HEK293 (cell line): ENCODE results near the gene IGF2BP1.

ENCODE experiments used
- BCL11A ChIP-seq: fragments of 450-650 bp; formaldehyde crosslinking; IDR thresholded peaks from 2 replicates; pipeline ENCODE4 v1.5.1; 2016; ENCODE audit warnings: low read depth, missing biosample characterization, missing genetic modification characterization
- GLIS2 ChIP-seq: fragments of 450-650 bp; formaldehyde crosslinking; IDR thresholded peaks from 2 replicates; pipeline ENCODE4 v1.5.1; 2016; ENCODE audit warnings: missing biosample characterization, missing genetic modification characterization
- IKZF3 ChIP-seq: fragments of 450-650 bp; IDR thresholded peaks from 2 replicates; pipeline ENCODE4 v1.5.0; 2018; ENCODE audit warnings: missing biosample characterization, mild to moderate bottlenecking, missing genetic modification characterization, moderate library complexity
- OSR2 ChIP-seq: fragments of 450-650 bp; formaldehyde crosslinking; IDR thresholded peaks from 2 replicates; pipeline ENCODE4 v1.5.1; 2016; ENCODE audit warnings: missing biosample characterization, missing genetic modification characterization
- OVOL3 ChIP-seq: fragments of 450-650 bp; formaldehyde crosslinking; IDR thresholded peaks from 2 replicates; pipeline ENCODE4 v1.5.1; 2016; ENCODE audit warnings: missing biosample characterization, missing genetic modification characterization
- SP2 ChIP-seq: fragments of 450-650 bp; formaldehyde crosslinking; IDR thresholded peaks from 2 replicates; pipeline ENCODE4 v1.5.1; 2016; ENCODE audit warnings: missing biosample characterization, missing genetic modification characterization
- SP3 ChIP-seq: fragments of 450-650 bp; formaldehyde crosslinking; IDR thresholded peaks from 2 replicates; pipeline ENCODE4 v1.5.1; 2016; ENCODE audit warnings: missing biosample characterization, missing genetic modification characterization
- ZNF10 ChIP-seq: fragments of 450-650 bp; formaldehyde crosslinking; IDR thresholded peaks from 2 replicates; pipeline ENCODE4 v1.5.1; 2017; ENCODE audit warnings: missing biosample characterization, missing genetic modification characterization
- ZNF169 ChIP-seq: fragments of 450-650 bp; formaldehyde crosslinking; IDR thresholded peaks from 2 replicates; pipeline ENCODE4 v1.5.1; 2016; ENCODE audit warnings: missing biosample characterization, missing genetic modification characterization
- ZNF211 ChIP-seq: fragments of 450-650 bp; formaldehyde crosslinking; IDR thresholded peaks from 2 replicates; pipeline ENCODE4 v1.5.1; 2016; ENCODE audit warnings: low read depth, missing biosample characterization, missing genetic modification characterization
- ZNF274 ChIP-seq, 2 experiments: fragments of 200-500 bp in 1 of 2; fragments of 450-650 bp in 1 of 2; sonication (Bioruptor generic) in 1 of 2; formaldehyde crosslinking in 1 of 2; IDR thresholded peaks; 2 replicates each; pipeline versions ENCODE4 v1.5.1 to v1.6.1; 2014 to 2016; ENCODE audit warnings: borderline replicate concordance in 1 of 2, inconsistent platforms in 1 of 2, low read length in 1 of 2, missing biosample characterization in 1 of 2, missing genetic modification characterization in 1 of 2
- ZNF311 ChIP-seq: fragments of 450-650 bp; formaldehyde crosslinking; IDR thresholded peaks from 2 replicates; pipeline ENCODE4 v1.5.1; 2017; ENCODE audit warnings: missing biosample characterization, missing genetic modification characterization, borderline replicate concordance
- ZNF335 ChIP-seq: fragments of 450-650 bp; formaldehyde crosslinking; conservative IDR thresholded peaks from 2 replicates; pipeline ENCODE4 v1.5.1; 2016; ENCODE audit warnings: missing biosample characterization, missing genetic modification characterization
- ZNF416 ChIP-seq: fragments of 450-650 bp; formaldehyde crosslinking; IDR thresholded peaks from 2 replicates; pipeline ENCODE4 v1.5.1; 2016; ENCODE audit warnings: missing biosample characterization, missing genetic modification characterization
- ZNF830 ChIP-seq: fragments of 450-650 bp; IDR thresholded peaks from 2 replicates; pipeline ENCODE4 v1.5.0; 2018; ENCODE audit warnings: missing biosample characterization, missing genetic modification characterization, low read depth, mild to moderate bottlenecking, moderate library complexity
- TF ChIP-seq, protein P1 (sequence below): fragments of 450-650 bp; formaldehyde crosslinking; IDR thresholded peaks from 2 replicates; pipeline ENCODE4 v1.5.1; 2017; ENCODE audit warnings: missing biosample characterization, missing genetic modification characterization
- TF ChIP-seq, protein P2 (sequence below): fragments of 450-650 bp; formaldehyde crosslinking; IDR thresholded peaks from 2 replicates; pipeline ENCODE4 v1.5.1; 2016; ENCODE audit warnings: missing biosample characterization, missing genetic modification characterization
- TF ChIP-seq, protein P3 (sequence below): fragments of 450-650 bp; formaldehyde crosslinking; IDR thresholded peaks from 2 replicates; pipeline ENCODE4 v1.5.1; 2016; ENCODE audit warnings: missing biosample characterization, missing genetic modification characterization
- TF ChIP-seq, protein P4 (sequence below): fragments of 450-650 bp; formaldehyde crosslinking; IDR thresholded peaks from 2 replicates; pipeline ENCODE4 v1.5.1; 2016; ENCODE audit warnings: missing biosample characterization, missing genetic modification characterization
- TF ChIP-seq, protein P5 (sequence below): fragments of 450-650 bp; formaldehyde crosslinking; IDR thresholded peaks from 2 replicates; pipeline ENCODE4 v1.5.1; 2016; ENCODE audit warnings: missing biosample characterization, missing genetic modification characterization
- TF ChIP-seq, protein P6 (sequence below): fragments of 450-650 bp; formaldehyde crosslinking; IDR thresholded peaks from 2 replicates; pipeline ENCODE4 v1.5.1; 2016; ENCODE audit warnings: missing biosample characterization, missing genetic modification characterization

IGF2BP1 gene

DNA sequence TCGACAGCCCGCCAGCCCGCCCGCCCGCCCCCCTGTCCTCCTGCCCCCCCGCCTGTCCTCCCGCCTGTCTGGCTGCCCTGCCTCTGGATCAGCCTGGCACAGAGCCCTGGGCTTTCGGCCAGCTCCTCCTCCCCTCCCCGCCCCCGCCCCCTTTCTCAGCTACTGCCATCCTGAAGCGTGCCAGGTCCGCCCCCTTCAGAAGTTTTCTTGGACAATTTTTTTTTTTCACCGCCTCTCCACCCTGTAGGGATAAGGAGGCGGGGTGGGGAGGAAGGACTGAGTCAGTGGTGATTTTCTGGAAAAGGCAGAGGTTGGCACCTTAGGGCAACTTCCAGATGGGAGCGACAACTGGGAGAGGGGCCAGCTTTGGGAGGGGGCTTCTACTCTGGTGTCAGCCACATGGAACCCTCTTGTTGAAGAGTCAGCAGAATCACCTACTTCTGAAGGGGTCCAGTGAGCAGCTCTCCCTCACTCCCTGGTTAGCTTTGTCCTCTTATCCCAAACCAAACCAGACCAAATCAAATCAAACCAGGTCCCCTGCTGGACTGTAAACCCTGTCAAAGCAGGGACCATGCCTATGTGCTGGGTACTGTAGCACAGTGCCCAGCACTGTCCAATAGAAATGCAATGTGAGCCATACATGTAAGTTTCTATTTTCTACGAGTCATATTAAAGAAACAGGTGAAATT lies 19.7 kb downstream of the IGF2BP1 start (continued):
- TF ChIP-seq BCL11A (no peak), ZNF274 (IDR thresholded peaks at IDR 0.05; ENCODE audit: low read length) (no peak), ZNF274 (tag by site-specific recombination; IDR thresholded peaks at IDR 0.05; ENCODE audit: borderline replicate concordance) (no peak), OSR2 (tag by site-specific recombination) (peak; percentile 87), ZNF335 (no peak), IKZF3 (peak; percentile 42; the same call in 1 of the 2 replicates), SP3 (tag by site-specific recombination) (peak; percentile 69), OVOL3 (tag by site-specific recombination) (no peak), ZNF169 (no peak), ZNF416 (tag by site-specific recombination) (no peak), ZNF211 (no peak), SP2 (peak; percentile 70), ZNF311 (tag by site-specific recombination) (no peak), ZNF830 (tag by site-specific recombination) (no peak), GLIS2 (no peak), ZNF10 (tag by site-specific recombination) (no peak)
- TF ChIP-seq, protein P1, sequence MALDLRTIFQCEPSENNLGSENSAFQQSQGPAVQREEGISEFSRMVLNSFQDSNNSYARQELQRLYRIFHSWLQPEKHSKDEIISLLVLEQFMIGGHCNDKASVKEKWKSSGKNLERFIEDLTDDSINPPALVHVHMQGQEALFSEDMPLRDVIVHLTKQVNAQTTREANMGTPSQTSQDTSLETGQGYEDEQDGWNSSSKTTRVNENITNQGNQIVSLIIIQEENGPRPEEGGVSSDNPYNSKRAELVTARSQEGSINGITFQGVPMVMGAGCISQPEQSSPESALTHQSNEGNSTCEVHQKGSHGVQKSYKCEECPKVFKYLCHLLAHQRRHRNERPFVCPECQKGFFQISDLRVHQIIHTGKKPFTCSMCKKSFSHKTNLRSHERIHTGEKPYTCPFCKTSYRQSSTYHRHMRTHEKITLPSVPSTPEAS (tag by site-specific recombination) = no peak
- TF ChIP-seq, protein P2, sequence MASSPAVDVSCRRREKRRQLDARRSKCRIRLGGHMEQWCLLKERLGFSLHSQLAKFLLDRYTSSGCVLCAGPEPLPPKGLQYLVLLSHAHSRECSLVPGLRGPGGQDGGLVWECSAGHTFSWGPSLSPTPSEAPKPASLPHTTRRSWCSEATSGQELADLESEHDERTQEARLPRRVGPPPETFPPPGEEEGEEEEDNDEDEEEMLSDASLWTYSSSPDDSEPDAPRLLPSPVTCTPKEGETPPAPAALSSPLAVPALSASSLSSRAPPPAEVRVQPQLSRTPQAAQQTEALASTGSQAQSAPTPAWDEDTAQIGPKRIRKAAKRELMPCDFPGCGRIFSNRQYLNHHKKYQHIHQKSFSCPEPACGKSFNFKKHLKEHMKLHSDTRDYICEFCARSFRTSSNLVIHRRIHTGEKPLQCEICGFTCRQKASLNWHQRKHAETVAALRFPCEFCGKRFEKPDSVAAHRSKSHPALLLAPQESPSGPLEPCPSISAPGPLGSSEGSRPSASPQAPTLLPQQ (tag by site-specific recombination) = no peak
- TF ChIP-seq, protein P3, sequence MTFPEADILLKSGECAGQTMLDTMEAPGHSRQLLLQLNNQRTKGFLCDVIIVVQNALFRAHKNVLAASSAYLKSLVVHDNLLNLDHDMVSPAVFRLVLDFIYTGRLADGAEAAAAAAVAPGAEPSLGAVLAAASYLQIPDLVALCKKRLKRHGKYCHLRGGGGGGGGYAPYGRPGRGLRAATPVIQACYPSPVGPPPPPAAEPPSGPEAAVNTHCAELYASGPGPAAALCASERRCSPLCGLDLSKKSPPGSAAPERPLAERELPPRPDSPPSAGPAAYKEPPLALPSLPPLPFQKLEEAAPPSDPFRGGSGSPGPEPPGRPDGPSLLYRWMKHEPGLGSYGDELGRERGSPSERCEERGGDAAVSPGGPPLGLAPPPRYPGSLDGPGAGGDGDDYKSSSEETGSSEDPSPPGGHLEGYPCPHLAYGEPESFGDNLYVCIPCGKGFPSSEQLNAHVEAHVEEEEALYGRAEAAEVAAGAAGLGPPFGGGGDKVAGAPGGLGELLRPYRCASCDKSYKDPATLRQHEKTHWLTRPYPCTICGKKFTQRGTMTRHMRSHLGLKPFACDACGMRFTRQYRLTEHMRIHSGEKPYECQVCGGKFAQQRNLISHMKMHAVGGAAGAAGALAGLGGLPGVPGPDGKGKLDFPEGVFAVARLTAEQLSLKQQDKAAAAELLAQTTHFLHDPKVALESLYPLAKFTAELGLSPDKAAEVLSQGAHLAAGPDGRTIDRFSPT = no peak
- TF ChIP-seq, protein P4, sequence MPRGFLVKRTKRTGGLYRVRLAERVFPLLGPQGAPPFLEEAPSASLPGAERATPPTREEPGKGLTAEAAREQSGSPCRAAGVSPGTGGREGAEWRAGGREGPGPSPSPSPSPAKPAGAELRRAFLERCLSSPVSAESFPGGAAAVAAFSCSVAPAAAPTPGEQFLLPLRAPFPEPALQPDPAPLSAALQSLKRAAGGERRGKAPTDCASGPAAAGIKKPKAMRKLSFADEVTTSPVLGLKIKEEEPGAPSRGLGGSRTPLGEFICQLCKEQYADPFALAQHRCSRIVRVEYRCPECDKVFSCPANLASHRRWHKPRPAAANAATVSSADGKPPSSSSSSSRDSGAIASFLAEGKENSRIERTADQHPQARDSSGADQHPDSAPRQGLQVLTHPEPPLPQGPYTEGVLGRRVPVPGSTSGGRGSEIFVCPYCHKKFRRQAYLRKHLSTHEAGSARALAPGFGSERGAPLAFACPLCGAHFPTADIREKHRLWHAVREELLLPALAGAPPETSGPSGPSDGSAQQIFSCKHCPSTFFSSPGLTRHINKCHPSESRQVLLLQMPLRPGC (tag by site-specific recombination) = no peak
- TF ChIP-seq, protein P5, sequence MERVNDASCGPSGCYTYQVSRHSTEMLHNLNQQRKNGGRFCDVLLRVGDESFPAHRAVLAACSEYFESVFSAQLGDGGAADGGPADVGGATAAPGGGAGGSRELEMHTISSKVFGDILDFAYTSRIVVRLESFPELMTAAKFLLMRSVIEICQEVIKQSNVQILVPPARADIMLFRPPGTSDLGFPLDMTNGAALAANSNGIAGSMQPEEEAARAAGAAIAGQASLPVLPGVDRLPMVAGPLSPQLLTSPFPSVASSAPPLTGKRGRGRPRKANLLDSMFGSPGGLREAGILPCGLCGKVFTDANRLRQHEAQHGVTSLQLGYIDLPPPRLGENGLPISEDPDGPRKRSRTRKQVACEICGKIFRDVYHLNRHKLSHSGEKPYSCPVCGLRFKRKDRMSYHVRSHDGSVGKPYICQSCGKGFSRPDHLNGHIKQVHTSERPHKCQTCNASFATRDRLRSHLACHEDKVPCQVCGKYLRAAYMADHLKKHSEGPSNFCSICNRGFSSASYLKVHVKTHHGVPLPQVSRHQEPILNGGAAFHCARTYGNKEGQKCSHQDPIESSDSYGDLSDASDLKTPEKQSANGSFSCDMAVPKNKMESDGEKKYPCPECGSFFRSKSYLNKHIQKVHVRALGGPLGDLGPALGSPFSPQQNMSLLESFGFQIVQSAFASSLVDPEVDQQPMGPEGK (tag by site-specific recombination) = peak; percentile 66
- TF ChIP-seq, protein P6, sequence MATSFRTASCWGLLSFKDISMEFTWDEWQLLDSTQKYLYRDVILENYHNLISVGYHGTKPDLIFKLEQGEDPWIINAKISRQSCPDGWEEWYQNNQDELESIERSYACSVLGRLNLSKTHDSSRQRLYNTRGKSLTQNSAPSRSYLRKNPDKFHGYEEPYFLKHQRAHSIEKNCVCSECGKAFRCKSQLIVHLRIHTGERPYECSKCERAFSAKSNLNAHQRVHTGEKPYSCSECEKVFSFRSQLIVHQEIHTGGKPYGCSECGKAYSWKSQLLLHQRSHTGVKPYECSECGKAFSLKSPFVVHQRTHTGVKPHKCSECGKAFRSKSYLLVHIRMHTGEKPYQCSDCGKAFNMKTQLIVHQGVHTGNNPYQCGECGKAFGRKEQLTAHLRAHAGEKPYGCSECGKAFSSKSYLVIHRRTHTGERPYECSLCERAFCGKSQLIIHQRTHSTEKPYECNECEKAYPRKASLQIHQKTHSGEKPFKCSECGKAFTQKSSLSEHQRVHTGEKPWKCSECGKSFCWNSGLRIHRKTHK (tag by site-specific recombination) = no peak
- TF ChIP-seq, all 188 proteins: peak for 22
